AG08396 (cell line): ENCODE results near the gene ECHS1.
"Not testable (repeated sequence)": the region's sequence is repeated elsewhere in the genome, so short reads cannot be mapped to it uniquely, and the experiment has no call there.

ENCODE experiments used
- DNase-seq: peaks from one replicate; pipeline ENCODE4 v3.0.0; 2012; ENCODE audit warnings: low spot score, mixed read lengths

ECHS1 gene

DNA sequence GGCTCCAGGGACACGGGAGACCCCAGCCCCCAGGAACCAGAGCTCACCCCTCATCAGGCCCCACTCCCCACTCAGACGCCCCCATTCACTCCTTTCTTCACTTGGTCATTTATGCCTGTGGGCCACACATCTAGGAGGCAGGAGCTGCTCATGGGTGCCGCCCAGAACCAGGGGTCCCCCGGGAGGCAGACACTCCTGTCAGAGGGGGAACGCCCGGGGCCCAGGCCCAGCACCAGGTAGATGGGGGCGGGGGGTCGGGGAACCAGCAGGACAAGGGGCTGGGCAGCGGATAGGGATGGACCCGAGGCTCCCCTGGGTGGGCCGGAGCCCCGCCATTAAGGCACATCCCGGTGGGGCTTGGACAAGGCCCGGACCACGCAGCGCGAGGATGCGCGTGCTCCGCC lies 48.3 kb downstream of the ECHS1 start:
- no peak for DNase-seq

GRCh38 chr10:133324198-133324792 lies 48.9 kb downstream of the ECHS1 start:
- DNase-seq: peak; percentile 77

- DNase-seq: not testable (repeated sequence)
These were observed 51.0 kb downstream of the ECHS1 start for GRCh38 chr10:133322064-133322709.

GRCh38 chr10:133320852-133321422 lies 52.2 kb downstream of the ECHS1 start:
- DNase-seq: not testable (repeated sequence)

- peak; percentile 74 for DNase-seq
These were observed 54.5 kb downstream of the ECHS1 start for GRCh38 chr10:133318494-133319127.

DNA sequence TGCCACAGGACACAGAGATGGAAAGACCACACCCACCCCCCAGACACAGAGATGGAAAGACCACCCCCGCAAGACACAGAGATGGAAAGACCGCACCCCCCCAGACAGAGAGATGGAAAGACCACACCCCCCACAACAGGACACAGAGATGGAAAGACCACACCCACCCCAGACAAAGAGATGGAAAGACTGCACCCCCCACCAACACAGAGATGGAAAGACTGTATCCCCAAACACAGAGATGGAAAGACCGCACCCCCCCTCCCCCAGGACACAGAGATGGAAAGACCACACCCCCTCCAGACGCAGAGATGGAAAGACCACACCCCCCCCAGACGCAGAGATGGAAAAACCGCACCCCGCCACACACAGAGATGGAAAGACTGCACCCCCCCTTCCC lies 56.4 kb downstream of the ECHS1 start:
- no peak for DNase-seq

DNA sequence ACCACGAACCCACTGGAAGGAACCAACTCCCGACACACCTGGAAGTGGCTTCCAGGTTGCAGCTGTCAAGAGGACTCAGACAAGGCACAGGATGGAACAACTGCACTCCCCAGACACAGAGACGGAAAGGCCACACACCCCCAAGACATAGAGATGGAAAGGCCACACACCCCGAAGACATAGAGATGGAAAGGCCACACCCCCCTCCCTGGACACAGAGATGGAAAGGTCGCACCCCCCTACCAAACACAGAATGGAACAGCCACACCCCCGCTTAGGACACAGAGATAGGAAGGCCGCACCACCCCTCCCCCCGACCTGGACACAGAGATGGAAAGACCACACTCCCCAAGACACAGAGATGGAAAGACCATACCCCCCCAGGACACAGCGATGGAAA lies 56.9 kb downstream of the ECHS1 start:
- DNase-seq: no peak

DNA sequence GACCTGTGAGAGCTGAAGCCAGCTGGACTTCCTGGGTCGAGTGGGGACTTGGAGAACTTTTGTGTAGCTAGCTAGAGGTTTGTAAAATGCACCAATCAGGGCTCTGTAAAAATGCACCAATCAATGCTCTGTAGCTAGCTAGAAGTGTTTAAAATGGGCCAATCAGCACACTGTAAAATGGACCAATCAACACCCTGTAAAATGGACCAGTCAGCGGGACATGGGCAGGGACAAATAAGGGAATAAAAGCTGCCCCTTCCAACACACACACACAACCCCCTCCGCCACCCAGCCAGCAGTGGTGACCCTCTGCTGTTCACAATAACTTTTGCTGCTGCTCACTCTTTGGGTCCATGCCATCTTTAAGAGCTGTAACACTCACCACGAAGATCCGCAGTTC lies 57.3 kb downstream of the ECHS1 start:
- no peak for DNase-seq

GRCh38 chr10:133314911-133315310 lies 58.2 kb downstream of the ECHS1 start:
- no peak for DNase-seq

GRCh38 chr10:133313192-133313591 lies 60.0 kb downstream of the ECHS1 start:
- DNase-seq: no peak

DNA sequence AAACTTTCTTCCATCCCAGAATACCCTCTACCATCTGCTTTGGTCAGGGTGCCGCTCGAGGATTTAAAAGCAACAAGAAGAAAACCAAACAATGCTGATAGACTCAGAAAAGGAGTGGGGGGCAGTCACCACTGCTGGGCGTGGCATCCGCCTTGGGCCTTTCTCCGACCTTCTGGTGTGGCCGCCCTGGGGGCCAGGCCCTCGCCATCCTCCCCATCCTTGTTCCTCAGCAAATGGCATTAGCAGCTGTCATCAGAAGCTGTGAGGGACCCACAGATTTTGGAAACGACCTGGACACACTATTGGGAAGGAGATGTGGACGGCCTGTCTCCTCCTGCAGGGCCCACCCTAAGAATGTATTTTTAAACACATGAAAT lies 60.4 kb downstream of the ECHS1 start:
- DNase-seq: no peak
